SH-SY5Y (cell line): ENCODE measurements around the gene S100A3.

Experiments
- GATA2 ChIP-seq: IDR thresholded peaks from 2 replicates; pipeline ENCODE4 v1.6.1; 2011; ENCODE audit warnings: mild to moderate bottlenecking, low read depth, low read length
- GATA3 ChIP-seq: IDR thresholded peaks from 2 replicates; pipeline ENCODE4 v1.6.1; 2011; ENCODE audit warnings: low read depth, mild to moderate bottlenecking, low read length, moderate library complexity

DNA sequence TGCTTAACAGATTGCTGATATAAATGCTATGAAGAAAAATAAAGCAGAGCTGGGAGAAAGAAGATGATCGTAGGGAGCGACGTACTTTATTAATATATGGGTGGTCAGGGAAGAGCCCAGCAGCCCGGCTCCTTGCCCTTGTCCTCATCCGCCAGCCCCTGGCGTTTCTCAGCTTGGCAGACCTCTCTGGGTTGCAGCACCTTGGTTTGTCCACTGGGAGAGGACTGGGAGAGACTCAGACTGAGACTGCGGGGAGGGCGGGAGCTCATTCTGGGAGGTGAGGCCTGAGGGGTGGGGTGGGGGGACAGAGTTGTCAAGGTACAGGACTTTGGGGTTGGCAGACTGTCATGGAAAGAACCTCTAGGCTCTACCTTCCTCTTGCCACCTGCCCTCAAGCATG lies 3.3 kb upstream of the S100A3 start:
- TF ChIP-seq GATA2 (no peak), GATA3 (no peak)
